OCI-LY3 (cell line): ENCODE data around the gene BAIAP2L2.

ENCODE experiments used
- H2AFZ ChIP-seq: fragments of 200-600, 300-600 bp; shearing (Covaris generic); 2 replicates; pipeline ENCODE4 v1.6.0; 2014; ENCODE audit warnings: antibody characterized with exemption, low read depth, low read length
- H3K27ac ChIP-seq: fragments of 200-600, 300-600 bp; sonication (generic); 2 replicates; pipeline ENCODE4 v1.5.1; 2014; ENCODE audit warnings: mild to moderate bottlenecking, low read length, moderate library complexity, mixed read lengths
- H3K27me3 ChIP-seq: fragments of 200-600, 300-600 bp; sonication (generic); 2 replicates; pipeline ENCODE4 v1.6.1; 2014; ENCODE audit warnings: low read depth, low read length, mixed read lengths
- H3K36me3 ChIP-seq: fragments of 200-600, 300-600 bp; sonication (generic); replicated peaks from 2 replicates; pipeline ENCODE3; 2014; ENCODE audit warnings: low read depth, low read length, mixed read lengths
- H3K4me1 ChIP-seq: fragments of 300-600, 200-600 bp; sonication (generic); 2 replicates; pipeline ENCODE4 v1.6.1; 2014; ENCODE audit warnings: low read length, mixed read lengths
- H3K4me2 ChIP-seq: fragments of 200-600, 300-600 bp; sonication (generic); 2 replicates; pipeline ENCODE4 v1.6.1; 2014; ENCODE audit warnings: low read length, mixed read lengths
- H3K4me3 ChIP-seq: fragments of 300-600, 200-600 bp; sonication (generic); 2 replicates; pipeline ENCODE4 v1.5.1; 2014; ENCODE audit warnings: antibody characterized with exemption, mild to moderate bottlenecking, low read length, moderate library complexity
- H3K79me2 ChIP-seq: fragments of 300-600, 200-600 bp; shearing (Covaris generic); 2 replicates; pipeline ENCODE4 v1.6.1; 2014; ENCODE audit warnings: mild to moderate bottlenecking, low read length, mixed read lengths
- H3K9ac ChIP-seq: fragments of 300-600, 200-600 bp; shearing (Covaris generic); 2 replicates; pipeline ENCODE4 v1.6.0; 2014; ENCODE audit warnings: mild to moderate bottlenecking, low read length, moderate library complexity
- H3K9me3 ChIP-seq: fragments of 200-600, 300-600 bp; shearing (Covaris generic); 2 replicates; pipeline ENCODE4 v1.6.1; 2014; ENCODE audit warnings: low read length, mixed read lengths; ENCODE audit not compliant: insufficient read depth
- H4K20me1 ChIP-seq: fragments of 200-600, 300-600 bp; sonication (generic); 2 replicates; pipeline ENCODE4 v1.6.1; 2016; ENCODE audit warnings: low read length, mixed read lengths; ENCODE audit not compliant: insufficient read depth
- CTCF ChIP-seq: fragments of 200-600, 300-600 bp; sonication (generic); IDR thresholded peaks from 2 replicates; pipeline ENCODE4 v1.5.1; 2014; ENCODE audit warnings: antibody characterized with exemption, low read length, low read depth
- EZH2phosphoT487 ChIP-seq: fragments of 200-600 bp; shearing (Covaris generic); IDR thresholded peaks from 2 replicates; pipeline ENCODE4 v1.6.1; 2018; ENCODE audit warnings: antibody characterized with exemption, mixed run types, low read depth

Gene BAIAP2L2

GRCh38 chr22:38141217-38141973 is 30.9 kb upstream of the BAIAP2L2 start:
- H2AFZ ChIP-seq: no peak overlapping the region

GRCh38 chr22:38139901-38140300 is 29.4 kb upstream of the BAIAP2L2 start:
- Histone ChIP-seq H3K27ac (no peak overlapping the region), H3K9ac (no peak overlapping the region), H3K79me2 (no peaks in the 10 kb centered on the region), H3K4me3 (no peak overlapping the region), H3K4me2 (no peak overlapping the region), H3K27me3 (no peaks in the 10 kb centered on the region), H2AFZ (no peak overlapping the region), H3K36me3 (no peaks in the 10 kb centered on the region), H4K20me1 (no peaks in the 10 kb centered on the region), H3K4me1 (peaks cover 11% of the 10 kb centered on the region), H3K9me3 (no peaks in the 10 kb centered on the region)
- TF ChIP-seq CTCF: no peak
- no peak for TF ChIP-seq EZH2phosphoT487

More at GRCh38 chr22:38141217-38141973, 30.9 kb upstream of the BAIAP2L2 start:
- Histone ChIP-seq H3K79me2 (no peaks in the 10 kb centered on the region), H3K4me2 (no peak overlapping the region), H3K4me1 (peaks cover 11% of the 10 kb centered on the region), H3K9ac (no peak overlapping the region), H3K27me3 (no peaks in the 10 kb centered on the region), H3K27ac (no peak overlapping the region), H4K20me1 (no peaks in the 10 kb centered on the region), H3K4me3 (no peak overlapping the region), H3K9me3 (no peaks in the 10 kb centered on the region), H3K36me3 (no peaks in the 10 kb centered on the region)
- TF ChIP-seq EZH2phosphoT487: no peak
- no peak for TF ChIP-seq CTCF

- H4K20me1 ChIP-seq: no peaks in the 10 kb centered on the region
- peaks cover 11% of the 10 kb centered on the region for H3K4me1 ChIP-seq
- H3K9ac ChIP-seq: no peak overlapping the region
- no peak overlapping the region for H3K4me2 ChIP-seq
- no peaks in the 10 kb centered on the region for H3K9me3 ChIP-seq
- TF ChIP-seq EZH2phosphoT487: no peak
- H3K79me2 ChIP-seq: no peaks in the 10 kb centered on the region
- no peak overlapping the region for H3K27ac ChIP-seq
- H3K27me3 ChIP-seq: no peaks in the 10 kb centered on the region
- H2AFZ ChIP-seq: no peak overlapping the region
- no peak overlapping the region for H3K4me3 ChIP-seq
- H3K36me3 ChIP-seq: no peaks in the 10 kb centered on the region
These were observed 28.5 kb upstream of the BAIAP2L2 start for GRCh38 chr22:38138961-38139360.

- Histone ChIP-seq H2AFZ (no peak overlapping the region), H3K9ac (no peak overlapping the region), H3K79me2 (no peaks in the 10 kb centered on the region), H4K20me1 (no peaks in the 10 kb centered on the region), H3K4me2 (no peak overlapping the region), H3K36me3 (no peaks in the 10 kb centered on the region), H3K27me3 (no peaks in the 10 kb centered on the region), H3K4me3 (no peak overlapping the region), H3K9me3 (no peaks in the 10 kb centered on the region), H3K27ac (no peak overlapping the region), H3K4me1 (peaks cover 6% of the 10 kb centered on the region)
- TF ChIP-seq CTCF (no peak), EZH2phosphoT487 (no peak)
These were observed 27.6 kb upstream of the BAIAP2L2 start for GRCh38 chr22:38137876-38138687.
